ENCODE results near the gene PRORP. TPM values are rescaled to one million over a fixed set of nuclear protein-coding genes. Genes with fewer than 3 reads are reported as not detected.

PRORP gene
- total and polyA plus RNA-seq, 2 of the 13 experiments (the other 11 are each of a cell fraction or from before 2014, with no cell fraction given): 48.9 to 88.7 TPM

GRCh38 chr14:35122696-35123387 lies 490 bp downstream of the PRORP start (continued):
- no peak for TF ChIP-seq GATAD1 (CRISPR knock-in tag; IDR thresholded peaks at IDR 0.05)
- TF ChIP-seq, protein P1, sequence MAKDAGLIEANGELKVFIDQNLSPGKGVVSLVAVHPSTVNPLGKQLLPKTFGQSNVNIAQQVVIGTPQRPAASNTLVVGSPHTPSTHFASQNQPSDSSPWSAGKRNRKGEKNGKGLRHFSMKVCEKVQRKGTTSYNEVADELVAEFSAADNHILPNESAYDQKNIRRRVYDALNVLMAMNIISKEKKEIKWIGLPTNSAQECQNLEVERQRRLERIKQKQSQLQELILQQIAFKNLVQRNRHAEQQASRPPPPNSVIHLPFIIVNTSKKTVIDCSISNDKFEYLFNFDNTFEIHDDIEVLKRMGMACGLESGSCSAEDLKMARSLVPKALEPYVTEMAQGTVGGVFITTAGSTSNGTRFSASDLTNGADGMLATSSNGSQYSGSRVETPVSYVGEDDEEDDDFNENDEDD (CRISPR knock-in tag; IDR thresholded peaks at IDR 0.05; ENCODE audit: borderline replicate concordance): no peak
- no peak for TF ChIP-seq PLRG1 (conservative IDR thresholded peaks at IDR 0.05)
- TF ChIP-seq U2AF2 (IDR thresholded peaks at IDR 0.05; ENCODE audit: low read depth, low read length): no peak; the same call in 1 of the 2 replicates
- TF ChIP-seq, protein P2, sequence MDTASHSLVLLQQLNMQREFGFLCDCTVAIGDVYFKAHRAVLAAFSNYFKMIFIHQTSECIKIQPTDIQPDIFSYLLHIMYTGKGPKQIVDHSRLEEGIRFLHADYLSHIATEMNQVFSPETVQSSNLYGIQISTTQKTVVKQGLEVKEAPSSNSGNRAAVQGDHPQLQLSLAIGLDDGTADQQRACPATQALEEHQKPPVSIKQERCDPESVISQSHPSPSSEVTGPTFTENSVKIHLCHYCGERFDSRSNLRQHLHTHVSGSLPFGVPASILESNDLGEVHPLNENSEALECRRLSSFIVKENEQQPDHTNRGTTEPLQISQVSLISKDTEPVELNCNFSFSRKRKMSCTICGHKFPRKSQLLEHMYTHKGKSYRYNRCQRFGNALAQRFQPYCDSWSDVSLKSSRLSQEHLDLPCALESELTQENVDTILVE (CRISPR knock-in tag; IDR thresholded peaks at IDR 0.05): 0 out of 2 replicates have a peak, but pooled peaks have one; percentile 28
- TF ChIP-seq ZNF710 (CRISPR knock-in tag; IDR thresholded peaks at IDR 0.05; ENCODE audit: borderline replicate concordance): peak; percentile 75; the same call in 1 of the 2 replicates
- TF ChIP-seq, protein P3, sequence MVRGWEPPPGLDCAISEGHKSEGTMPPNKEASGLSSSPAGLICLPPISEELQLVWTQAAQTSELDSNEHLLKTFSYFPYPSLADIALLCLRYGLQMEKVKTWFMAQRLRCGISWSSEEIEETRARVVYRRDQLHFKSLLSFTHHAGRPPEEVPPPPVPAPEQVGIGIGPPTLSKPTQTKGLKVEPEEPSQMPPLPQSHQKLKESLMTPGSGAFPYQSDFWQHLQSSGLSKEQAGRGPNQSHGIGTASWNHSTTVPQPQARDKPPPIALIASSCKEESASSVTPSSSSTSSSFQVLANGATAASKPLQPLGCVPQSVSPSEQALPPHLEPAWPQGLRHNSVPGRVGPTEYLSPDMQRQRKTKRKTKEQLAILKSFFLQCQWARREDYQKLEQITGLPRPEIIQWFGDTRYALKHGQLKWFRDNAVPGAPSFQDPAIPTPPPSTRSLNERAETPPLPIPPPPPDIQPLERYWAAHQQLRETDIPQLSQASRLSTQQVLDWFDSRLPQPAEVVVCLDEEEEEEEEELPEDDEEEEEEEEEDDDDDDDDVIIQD (CRISPR knock-in tag; IDR thresholded peaks at IDR 0.05; ENCODE audit: low read depth): peak; percentile 13; the same call in 1 of the 2 replicates
- no peak for TF ChIP-seq ATF1 (CRISPR knock-in tag; IDR thresholded peaks at IDR 0.05)
- TF ChIP-seq ZHX2 (IDR thresholded peaks at IDR 0.05; ENCODE audit: low read depth): no peak
- TF ChIP-seq ZHX2 (CRISPR knock-in tag; IDR thresholded peaks at IDR 0.05; ENCODE audit: borderline replicate concordance): no peak
- TF ChIP-seq ZNF670 (CRISPR knock-in tag; IDR thresholded peaks at IDR 0.05; ENCODE audit: borderline replicate concordance): no peak
- no peak for TF ChIP-seq GMEB1 (CRISPR knock-in tag; IDR thresholded peaks at IDR 0.05; ENCODE audit: borderline replicate concordance)
- TF ChIP-seq SOX6 (IDR thresholded peaks at IDR 0.05): no peak
- TF ChIP-seq SOX6 (CRISPR knock-in tag; IDR thresholded peaks at IDR 0.05): no peak

Measured in HepG2 (cell line).